Effector CD4-positive, alpha-beta T cell (primary cell): Measurements from ENCODE around the gene TAAR5. TPM values are rescaled to one million over a fixed set of nuclear protein-coding genes. Genes with fewer than 3 reads are reported as not detected.
"Not testable (repeated sequence)": the region's sequence is repeated elsewhere in the genome, so short reads cannot be mapped to it uniquely, and the experiment has no call there.

Source experiments
- DNase-seq: peaks from one replicate; pipeline ENCODE4 v3.0.0-alpha.2; 2020
- total RNA-seq: gene quantifications from one replicate; lab custom pipeline; 2026; lab: John Stamatoyannopoulos, UW

Gene TAAR5, protein sequence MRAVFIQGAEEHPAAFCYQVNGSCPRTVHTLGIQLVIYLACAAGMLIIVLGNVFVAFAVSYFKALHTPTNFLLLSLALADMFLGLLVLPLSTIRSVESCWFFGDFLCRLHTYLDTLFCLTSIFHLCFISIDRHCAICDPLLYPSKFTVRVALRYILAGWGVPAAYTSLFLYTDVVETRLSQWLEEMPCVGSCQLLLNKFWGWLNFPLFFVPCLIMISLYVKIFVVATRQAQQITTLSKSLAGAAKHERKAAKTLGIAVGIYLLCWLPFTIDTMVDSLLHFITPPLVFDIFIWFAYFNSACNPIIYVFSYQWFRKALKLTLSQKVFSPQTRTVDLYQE
- not detected for total RNA-seq

DNA sequence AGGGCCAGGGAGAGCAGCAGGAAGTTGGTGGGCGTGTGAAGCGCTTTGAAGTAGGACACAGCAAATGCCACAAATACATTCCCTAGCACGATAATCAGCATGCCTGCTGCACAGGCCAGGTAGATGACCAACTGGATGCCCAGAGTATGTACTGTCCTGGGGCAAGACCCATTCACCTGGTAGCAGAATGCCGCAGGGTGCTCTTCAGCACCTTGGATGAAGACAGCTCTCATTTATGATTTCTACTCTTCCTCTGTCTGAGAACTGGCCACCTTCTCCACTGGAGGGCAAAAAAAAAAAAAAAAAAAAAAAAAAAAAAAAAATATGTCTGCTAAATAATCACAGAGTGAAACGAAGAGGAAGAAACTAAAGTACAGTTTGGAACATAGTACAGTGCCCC lies at the start of gene TAAR5:
TSS of gene TAAR5 (minus strand) at position 288 of the 400 bp plus-strand sequence. CDS start at position 233, 55 bp downstream.
- no peak for DNase-seq

DNA sequence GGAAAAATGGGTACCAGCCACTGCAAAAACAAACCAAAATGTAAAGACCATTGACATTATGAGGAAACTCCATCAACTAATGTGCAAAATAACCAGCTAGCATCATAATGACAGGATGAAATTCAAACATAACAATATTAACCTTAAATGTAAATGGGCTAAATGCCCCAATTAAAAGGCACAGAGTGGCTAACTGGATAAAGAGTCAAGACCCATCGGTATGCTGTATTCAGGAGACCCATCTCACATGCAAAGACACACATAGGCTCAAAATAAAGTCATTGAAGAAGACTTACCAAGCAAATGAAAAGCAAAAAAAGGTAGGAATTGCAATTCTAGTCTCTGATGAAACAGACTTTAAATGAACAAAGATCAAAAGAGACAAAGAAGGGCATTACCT lies 47.6 kb upstream of the TAAR5 start:
- DNase-seq: not testable (repeated sequence)

DNA sequence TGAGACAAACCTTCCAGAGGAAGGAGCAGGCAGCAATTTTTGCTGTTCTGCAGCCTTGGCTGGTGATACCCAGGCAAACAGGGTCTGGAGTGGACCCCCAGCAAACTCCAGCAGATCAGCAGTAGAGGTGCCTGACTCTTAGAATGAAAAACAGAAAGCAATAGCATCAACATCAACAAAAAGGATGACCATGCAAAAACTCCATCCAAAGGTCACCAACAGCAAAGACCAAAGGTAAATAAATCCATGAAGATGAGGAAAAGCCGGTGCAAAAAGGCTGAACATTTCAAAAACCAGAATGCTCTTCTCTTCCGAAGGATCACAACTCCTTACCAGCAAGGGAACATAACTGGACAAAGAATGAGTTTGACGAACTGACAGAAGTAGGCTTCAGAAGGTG lies 46.4 kb upstream of the TAAR5 start:
- DNase-seq: not testable (repeated sequence)

DNA sequence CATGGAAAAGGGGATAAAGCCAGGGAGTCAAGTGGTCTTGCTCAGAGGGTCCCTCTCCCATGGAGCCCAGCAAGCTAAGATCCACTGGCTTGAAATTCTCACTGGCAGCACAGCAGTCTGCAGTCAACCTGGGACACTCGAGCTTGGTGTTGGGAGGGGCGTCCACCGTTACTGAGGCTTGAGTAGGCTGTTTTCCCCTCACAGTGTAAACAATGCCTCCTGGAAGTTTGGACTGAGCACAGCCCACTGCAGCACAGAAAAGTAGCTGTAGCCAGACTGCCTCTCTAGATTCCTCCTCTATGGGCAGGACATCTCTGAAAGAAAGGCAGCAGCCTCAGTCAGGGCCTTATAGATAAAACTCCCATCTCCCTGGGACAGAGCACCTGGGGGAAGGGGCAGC lies 45.7 kb upstream of the TAAR5 start:
- not testable (repeated sequence) for DNase-seq

DNA sequence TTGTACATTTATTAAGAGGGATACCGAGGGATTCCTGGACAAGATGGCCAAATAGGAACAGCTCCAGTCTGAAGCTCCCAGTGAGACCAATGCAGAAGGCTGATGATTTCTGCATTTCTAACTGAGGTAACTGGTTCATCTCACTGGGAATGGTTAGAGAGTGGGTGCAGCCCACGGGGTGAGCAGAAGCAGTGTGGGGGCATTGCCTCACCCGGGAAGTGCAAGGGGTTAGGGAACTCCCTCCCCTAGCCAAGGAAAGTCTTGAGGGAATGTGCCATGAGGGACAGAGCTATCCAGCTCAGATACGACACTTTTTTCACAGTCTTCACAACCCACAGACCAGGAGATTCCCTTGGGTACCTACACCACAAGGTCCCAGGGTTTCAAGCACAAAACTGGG lies 45.3 kb upstream of the TAAR5 start:
- no peak for DNase-seq

DNA sequence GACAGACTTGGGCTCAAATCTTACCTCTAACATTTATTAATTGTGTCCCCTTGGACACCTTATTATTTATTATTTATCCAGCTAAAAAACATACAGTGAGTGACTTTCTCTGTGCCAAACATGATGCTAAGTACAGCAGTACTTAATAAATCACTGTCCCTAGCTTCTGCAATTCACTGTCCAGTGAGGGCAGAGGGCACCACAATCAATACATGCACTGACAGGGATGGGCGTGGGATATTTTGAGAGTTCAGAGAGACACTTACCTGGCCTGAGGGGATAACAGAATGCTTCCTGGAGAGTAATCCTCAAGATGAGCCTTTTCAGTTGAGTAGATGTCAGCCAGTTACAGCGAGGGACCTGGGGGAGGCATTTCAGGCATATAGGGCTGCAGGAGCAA lies 43.8 kb upstream of the TAAR5 start:
- DNase-seq: no peak

DNA sequence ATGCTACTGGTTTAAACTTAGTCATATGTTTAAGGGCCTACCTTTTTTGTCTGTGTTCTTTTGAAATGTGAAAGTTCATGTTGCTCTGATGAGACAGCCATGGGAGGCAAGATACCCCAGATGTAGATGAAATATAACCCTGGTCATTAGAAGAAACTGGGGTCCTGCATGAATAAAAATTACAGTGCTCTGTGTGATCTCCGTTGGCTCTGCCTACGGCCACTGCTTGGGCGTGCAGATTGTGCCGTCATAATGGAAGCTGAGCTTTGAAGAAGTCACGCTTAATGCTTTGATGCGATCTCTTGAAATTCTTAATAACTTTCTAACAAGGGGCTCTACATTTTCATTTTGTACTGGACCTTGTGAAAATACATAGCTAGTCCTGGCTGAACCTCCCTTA lies 34.6 kb upstream of the TAAR5 start, which contains the start of gene TAAR2:
TSS of gene TAAR2 (minus strand) at position 101 of the 400 bp plus-strand sequence. CDS start at position 101, 0 bp downstream.
- no peak for DNase-seq

DNA sequence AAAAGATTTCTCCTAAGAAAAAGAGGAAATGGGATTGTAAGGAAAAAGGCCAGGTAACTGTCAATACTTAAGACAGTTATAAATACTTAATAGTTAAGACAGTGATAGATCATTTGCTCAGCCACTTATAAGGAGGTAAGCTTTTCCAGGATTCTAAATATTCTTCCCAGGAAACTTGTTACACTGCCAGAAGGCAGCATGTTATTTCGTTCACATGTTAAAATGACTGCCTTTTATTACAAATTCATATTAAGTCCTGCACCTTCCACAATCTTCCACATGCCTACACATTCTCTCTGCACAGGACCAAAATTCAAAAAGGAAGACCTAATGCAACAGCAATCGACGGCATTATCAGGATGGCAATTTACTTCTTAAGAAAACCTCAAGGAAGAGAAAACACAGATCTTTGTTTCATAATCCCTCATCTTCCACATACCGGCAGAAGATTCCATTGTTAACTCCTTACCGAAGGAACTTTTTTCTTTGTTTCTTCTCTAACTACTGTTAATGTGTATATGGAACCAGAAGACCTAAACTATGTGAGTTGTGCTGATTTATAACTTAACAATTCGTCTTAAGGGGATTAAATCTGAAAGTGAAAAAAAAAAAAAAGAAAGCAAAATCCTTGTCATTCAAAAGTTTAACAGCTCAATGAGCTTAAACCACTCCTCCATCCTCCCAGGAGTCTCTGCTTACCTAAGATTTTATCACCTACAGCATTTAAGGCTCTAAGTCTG lies 33.7 kb upstream of the TAAR5 start:
- no peak for DNase-seq

DNA sequence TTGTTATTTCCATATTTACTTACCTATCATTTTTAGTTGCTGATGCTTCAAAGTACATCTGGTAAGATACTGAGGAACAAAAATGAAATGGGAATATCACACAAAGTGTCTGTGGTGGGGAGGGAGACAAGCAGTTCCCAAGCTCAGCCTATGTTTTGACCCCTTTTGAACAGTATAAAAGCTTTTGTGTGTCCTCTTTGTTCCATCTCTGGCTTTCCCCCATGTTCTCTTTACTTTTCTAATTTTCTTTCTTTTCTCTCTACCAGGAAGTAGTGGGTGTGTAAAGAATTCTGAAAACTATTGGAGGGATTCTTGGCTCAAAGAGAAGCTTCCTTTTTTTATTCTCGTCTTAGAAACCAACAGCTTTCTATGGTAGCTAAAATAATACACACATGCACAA lies 27.1 kb upstream of the TAAR5 start:
- DNase-seq: no peak

DNA sequence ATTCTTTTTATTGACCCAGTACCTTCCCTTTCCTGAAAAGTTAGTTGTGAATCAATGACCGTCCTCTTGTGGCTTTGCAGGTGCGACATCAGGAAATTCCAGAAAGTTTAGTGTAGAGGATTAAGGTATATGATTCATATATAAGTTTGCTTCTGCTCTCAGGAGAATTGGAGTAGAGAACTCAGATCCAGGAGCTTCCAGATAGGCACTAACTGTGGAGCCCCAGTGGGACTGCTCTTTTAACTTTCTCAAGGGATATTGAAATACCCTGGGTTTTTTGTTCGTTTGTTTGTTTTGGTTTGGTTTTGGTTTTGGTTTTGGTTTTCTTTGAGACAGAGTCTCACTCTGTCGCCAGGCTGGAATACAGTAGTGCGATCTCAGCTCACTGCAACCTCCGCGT lies 25.0 kb upstream of the TAAR5 start:
- DNase-seq: no peak

DNA sequence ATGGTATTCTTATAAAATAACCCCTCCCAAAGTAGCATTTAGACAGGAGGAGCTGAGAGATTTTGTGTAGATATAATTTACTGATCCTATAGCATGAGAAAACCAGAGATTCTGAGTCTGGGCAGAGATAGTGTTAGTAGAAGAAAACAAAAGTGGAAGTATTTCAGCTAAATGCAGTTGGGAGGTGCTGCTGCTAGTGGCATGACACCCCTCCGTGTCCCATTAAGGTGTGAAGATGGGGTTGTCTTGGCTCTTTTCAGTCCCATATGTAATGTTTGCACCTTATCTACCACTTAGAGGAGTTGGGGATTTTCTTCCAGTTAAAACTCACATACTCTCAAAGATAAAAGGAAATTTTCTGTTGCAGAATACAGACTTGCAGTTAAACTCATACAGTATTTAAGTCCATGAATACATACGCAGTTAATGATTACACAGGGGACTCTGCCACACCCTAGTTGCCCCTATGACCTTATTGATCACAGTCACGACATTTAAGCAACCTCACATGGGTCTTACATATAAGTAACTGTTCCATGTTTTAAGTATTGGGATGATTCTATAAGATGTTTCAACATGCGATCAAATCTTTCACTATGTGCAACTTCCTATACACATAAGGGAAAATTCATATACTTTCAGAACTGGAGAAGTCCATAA lies 23.0 kb upstream of the TAAR5 start:
- DNase-seq: no peak

DNA sequence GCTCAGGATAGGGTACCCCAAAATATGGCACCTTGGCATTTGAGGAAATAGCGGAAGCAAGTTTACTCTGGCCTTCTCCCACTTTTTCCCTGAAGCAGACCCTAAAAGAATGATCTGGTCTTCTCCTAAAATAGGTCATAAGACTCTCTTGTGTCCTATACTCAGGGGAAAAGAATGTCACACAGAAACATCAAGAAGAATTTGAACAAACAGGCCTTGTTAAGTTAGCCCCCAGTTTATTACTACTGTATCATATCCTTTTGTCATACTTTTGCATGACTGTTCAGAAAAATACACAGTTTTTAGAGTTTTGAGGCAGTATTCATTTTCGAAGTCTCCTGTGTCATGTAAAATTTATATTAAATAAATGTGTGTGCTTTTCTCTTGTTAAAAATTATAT lies 22.1 kb upstream of the TAAR5 start:
- no peak for DNase-seq

DNA sequence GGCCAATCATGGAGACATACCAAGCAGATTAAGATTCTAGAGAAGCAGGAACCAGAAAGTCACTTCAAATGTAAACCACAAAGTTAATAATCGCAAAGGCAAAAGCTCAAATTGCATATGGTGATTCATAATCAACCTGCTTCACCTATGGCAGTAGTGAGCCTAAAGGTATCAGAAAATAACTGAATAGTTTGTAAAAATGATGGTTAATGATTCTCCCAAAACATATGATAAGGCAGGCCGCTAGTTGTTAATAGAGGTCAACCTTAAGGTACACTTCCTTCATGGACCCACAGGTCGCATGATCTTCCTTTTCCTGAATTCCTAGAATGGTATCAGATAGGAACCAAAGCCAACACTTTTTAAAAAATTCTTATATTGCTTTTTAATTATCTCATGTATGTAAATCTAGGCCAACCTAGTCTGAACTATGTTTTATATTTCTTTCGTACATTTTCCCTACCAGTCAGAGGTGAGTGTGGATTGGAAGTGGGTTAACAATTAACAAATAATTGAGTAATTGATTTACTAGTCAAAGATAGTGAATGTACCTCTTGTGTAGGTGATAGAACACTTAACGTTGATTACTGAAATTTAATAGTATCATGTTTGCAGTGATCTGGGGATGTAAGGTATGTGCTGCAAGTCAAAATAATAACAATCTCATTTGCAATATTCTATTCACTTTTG lies 18.1 kb upstream of the TAAR5 start:
- no peak for DNase-seq

DNA sequence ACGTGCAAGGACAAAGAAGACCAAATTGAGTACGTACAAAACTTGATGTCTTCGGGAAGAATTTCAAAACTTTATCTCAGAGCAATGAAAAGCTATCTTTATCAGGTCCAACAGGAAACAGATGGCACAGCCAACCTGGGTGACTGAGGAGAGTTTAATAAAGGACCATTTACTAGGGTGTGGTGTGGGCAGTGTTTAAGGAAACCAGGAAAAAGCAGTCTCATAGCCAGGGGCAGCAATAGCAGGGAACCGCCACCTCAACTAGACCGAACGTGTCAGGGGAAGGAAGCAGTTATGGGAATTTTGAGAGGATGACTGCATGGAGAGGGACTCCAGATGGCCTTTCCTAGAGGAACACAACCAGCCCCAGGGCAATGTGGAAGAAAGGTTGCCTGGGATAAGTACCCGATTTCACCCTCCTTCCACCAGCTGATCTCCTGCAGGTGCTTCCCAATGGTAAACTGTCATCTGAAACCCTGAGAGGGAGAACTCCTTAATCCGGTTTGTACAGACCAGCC lies 15.2 kb upstream of the TAAR5 start:
- no peak for DNase-seq

DNA sequence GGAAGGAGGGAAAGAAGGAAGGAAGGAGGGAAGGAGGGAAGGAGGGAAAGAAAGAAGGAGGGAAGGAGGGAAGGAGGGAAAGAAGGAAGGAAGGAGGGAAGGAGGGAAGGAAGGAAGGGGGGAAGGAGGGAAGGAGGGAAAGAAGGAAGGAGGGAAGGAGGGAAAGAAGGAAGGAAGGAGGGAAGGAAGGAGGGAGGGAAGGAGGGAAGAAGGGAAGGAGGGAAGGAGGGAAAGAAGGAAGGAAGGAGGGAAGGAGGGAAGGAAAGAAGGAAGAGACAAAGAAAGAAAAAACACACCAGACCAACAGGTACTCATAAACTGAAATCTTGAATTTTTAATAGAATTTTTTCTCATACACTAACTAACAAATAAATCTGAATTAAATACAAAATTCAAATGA lies 11.4 kb upstream of the TAAR5 start:
- DNase-seq: not testable (repeated sequence)

DNA sequence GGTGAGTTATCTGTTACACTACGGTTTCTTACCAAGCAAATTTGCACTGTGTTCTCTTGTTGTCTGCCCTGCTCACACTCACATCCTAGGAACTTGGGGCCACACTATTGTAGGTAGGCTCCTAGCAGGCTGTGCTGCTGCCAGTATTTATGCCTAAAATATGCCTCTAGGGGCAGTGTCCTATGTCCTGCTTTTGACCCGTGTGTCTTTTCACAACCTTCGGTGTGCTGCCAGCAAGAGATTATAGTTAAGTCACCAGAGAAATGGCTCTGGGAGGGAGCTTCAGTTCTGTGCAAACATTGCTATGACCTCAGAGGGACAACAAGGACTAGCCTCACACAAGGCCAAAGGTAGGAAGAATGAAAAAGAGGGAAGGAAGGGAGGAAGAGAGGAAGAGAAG lies 8.9 kb upstream of the TAAR5 start:
- no peak for DNase-seq

DNA sequence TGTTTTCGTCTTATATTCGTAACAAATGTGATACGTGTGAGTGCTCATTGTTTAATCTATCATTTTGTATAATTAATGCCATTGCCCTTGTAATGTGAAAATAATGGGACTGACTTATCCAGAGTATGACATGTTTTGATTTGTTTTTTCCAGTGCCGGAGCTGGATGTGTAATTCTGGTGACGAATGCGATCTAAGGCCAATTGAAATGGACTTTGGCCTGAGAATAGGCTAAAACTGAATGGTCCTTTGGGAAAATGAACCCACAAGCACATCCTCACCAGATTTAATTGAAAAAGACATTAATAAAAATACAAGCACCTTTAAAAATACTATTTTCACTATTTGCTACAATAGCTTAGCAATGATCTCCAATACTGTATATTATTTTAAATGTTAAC lies 6.7 kb upstream of the TAAR5 start:
- no peak for DNase-seq

DNA sequence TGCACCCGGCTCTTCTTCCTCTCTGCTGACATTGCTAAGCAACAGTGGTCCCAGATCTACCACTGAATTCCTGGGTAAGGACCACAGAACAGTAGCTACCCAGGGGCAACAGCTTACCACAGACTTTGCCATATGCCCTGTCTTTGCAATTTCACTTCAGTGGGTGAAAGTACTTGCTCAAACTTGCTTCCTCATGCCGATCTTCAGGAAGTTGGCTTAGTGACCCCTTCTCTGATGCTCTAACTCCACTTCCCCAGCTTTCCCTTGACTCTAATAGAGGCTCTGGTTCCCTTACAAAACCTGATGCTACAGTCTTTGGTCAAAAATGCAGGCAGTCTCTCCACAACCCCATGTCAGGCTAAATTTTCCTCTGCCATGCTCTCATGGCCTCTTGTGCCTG lies 3.3 kb upstream of the TAAR5 start:
- no peak for DNase-seq

DNA sequence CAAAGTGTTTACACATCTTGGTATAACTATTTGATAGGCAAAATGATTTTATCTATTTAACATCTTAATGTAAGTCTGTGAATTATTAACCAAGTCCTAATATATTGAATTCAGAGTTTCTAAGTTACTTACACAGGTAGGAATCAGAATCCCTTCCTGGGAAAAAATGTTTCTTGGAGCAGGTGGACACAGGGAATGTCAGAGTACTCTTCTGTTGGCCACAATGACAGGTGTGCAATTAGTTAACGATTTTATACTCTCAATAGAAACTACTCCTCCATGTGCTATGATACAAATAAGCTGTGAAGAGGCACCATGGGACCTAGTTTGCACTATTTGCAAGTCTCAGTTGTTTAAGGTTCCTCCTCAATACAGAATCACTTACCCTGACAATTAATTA lies 821 bp upstream of the TAAR5 start:
- no peak for DNase-seq

DNA sequence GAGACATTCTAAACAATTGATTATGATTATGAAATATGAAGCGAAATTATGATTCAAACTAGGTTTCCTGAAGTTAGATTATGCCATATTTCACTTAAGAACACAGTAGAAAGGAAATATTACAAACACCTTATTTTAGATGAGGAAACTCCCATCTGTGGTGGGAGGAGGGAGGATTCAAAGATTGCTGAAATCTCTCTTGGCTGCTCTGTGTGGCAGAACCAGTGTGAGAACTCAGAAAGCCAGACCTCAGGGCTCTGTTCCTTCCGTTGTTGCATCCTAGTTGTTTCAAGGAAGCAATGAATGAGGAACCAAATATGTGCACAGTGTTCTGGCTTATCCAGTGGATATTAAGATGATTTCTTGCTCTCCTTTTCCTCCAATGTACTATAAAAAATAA lies 2.1 kb downstream of the TAAR5 start:
- no peak for DNase-seq

DNA sequence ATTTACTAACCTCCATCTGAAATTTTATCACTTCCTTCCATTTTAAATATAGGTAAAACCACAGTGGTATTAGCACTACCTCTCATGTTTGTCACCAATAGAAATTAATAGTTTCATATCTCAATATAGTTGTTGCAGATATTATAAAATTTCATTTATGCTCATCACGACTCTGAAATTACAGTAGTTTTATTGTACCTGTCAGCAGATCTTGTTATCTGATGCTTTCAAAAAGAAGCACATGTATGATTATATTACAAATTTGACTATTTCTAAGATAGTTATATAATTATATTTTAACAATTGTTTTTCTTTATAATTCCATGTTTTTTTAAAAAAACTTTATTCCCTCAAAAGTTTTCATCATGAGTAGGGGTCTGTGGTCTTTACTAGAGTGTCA lies 4.8 kb downstream of the TAAR5 start:
- no peak for DNase-seq

DNA sequence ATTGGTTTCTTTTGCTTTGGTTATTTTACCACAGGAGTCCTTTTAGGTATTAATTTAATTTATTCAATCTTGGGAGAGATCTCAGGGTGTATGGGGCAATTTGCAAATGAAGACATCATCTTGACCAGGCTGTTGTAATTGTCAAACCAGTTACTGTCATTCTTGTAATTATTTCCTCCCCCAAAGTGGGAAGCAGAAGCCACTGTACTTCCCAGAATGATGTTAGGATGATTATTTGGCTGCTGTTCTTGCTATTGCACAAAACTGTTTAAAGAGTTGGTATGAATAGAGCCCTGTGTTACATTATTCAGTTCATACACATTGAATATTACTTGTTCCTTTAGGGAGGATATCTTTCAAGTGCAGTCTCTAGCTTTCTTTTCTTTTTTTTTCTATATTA lies 17.8 kb downstream of the TAAR5 start:
- no peak for DNase-seq

DNA sequence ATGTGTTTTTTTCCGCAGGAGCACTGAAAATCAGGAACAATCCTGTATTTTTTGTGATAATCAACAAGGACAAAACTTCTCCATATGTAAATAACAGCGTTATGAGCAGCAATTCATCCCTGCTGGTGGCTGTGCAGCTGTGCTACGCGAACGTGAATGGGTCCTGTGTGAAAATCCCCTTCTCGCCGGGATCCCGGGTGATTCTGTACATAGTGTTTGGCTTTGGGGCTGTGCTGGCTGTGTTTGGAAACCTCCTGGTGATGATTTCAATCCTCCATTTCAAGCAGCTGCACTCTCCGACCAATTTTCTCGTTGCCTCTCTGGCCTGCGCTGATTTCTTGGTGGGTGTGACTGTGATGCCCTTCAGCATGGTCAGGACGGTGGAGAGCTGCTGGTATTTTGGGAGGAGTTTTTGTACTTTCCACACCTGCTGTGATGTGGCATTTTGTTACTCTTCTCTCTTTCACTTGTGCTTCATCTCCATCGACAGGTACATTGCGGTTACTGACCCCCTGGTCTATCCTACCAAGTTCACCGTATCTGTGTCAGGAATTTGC lies 19.2 kb downstream of the TAAR5 start, which contains the start of gene TAAR6:
TSS of gene TAAR6 (plus strand) at position 102 of the 557 bp plus-strand sequence. CDS start at position 102, 0 bp downstream.
- DNase-seq: no peak
